PC-3 (cell line): ENCODE results near the gene ELMOD3. TPM values are rescaled to one million over a fixed set of nuclear protein-coding genes. Genes with fewer than 3 reads are reported as not detected.

Experiments used
- ATAC-seq: fragments of 200-7000 bp; cut with Tn5 transposase; 2 replicates; pipeline ENCODE4 v1.9.1; 2020; ENCODE audit warnings: mild to moderate bottlenecking, moderate library complexity
- BruUV-seq: library from RNA; stranded (reverse); fragments of 400-500 nt; replicated peaks from 2 replicates; lab custom pipeline; 2021; lab: Mats Ljungman, UMichigan
- CTCF ChIA-PET: fragments of 300-600 bp; sonication (Branson Sonifier 250); formaldehyde crosslinking; loops from one replicate; lab custom pipeline; 2022; ENCODE audit warnings: antibody characterized with exemption; lab: Charles Lee
- POLR2A ChIA-PET: fragments of 300-600 bp; sonication (Branson Sonifier 250); formaldehyde crosslinking; loops from one replicate; lab custom pipeline; 2022; ENCODE audit warnings: antibody characterized with exemption; ENCODE audit not compliant: unreplicated experiment; lab: Charles Lee
- DNase-seq: peaks from one replicate; pipeline ENCODE4 v3.0.0-alpha.2; 2015
- H2AFZ ChIP-seq: fragments of 300-600 bp; sonication (generic); 2 replicates; pipeline ENCODE4 v1.6.0; 2016; ENCODE audit warnings: antibody characterized with exemption, low read length
- H3F3A ChIP-seq: fragments of 300-600 bp; sonication (generic); one replicate; pipeline ENCODE4 v1.6.0; 2017; ENCODE audit warnings: antibody characterized with exemption, low read length, control low read depth, mild to moderate bottlenecking; ENCODE audit not compliant: unreplicated experiment
- H3K27ac ChIP-seq: fragments of 300-600 bp; sonication (generic); 2 replicates; pipeline ENCODE4 v1.5.1; 2016; ENCODE audit warnings: mild to moderate bottlenecking, low read length
- H3K27me3 ChIP-seq: fragments of 300-600 bp; sonication (generic); 2 replicates; pipeline ENCODE4 v1.6.1; 2016; ENCODE audit warnings: low read length, mixed read lengths
- H3K36me3 ChIP-seq: fragments of 300-600 bp; sonication (generic); 2 replicates; pipeline ENCODE4 v1.6.1; 2016; ENCODE audit warnings: low read depth, mixed run types, low read length, mixed read lengths
- H3K4me1 ChIP-seq: fragments of 300-600 bp; sonication (generic); 2 replicates; pipeline ENCODE4 v1.5.1; 2016; ENCODE audit warnings: low read length; ENCODE audit not compliant: insufficient read depth
- H3K4me2 ChIP-seq: fragments of 300-600 bp; sonication (generic); 2 replicates; pipeline ENCODE4 v1.6.0; 2016; ENCODE audit warnings: low read length
- H3K4me3 ChIP-seq: fragments of 300-600 bp; sonication (generic); 2 replicates; pipeline ENCODE4 v1.5.1; 2016; ENCODE audit warnings: mild to moderate bottlenecking, low read length, mixed read lengths
- H3K79me2 ChIP-seq: fragments of 300-600 bp; sonication (generic); 2 replicates; pipeline ENCODE4 v1.6.1; 2017; ENCODE audit warnings: low read length, mixed read lengths
- H3K9ac ChIP-seq: fragments of 300-600 bp; sonication (generic); 2 replicates; pipeline ENCODE4 v1.6.0; 2016; ENCODE audit warnings: mild to moderate bottlenecking, low read length
- H3K9me2 ChIP-seq: fragments of 300-600 bp; sonication (generic); replicated peaks from 2 replicates; pipeline ENCODE4 v1.6.1; 2016; ENCODE audit warnings: mixed run types, low read length, mixed read lengths
- H3K9me3 ChIP-seq: fragments of 300-600 bp; sonication (generic); 2 replicates; pipeline ENCODE4 v1.6.1; 2016; ENCODE audit warnings: low read length, mixed read lengths
- H4K20me1 ChIP-seq: fragments of 300-600 bp; sonication (generic); 2 replicates; pipeline ENCODE4 v1.6.1; 2016; ENCODE audit warnings: low read length, mixed read lengths
- EZH2 ChIP-seq: fragments of 300-600 bp; sonication (generic); IDR thresholded peaks from one replicate; pipeline ENCODE4 v1.6.1; 2017; ENCODE audit warnings: antibody characterized with exemption, mild to moderate bottlenecking, low read length; ENCODE audit not compliant: unreplicated experiment
- EZH2phosphoT487 ChIP-seq: fragments of 300-600 bp; sonication (generic); IDR thresholded peaks from 2 replicates; pipeline ENCODE4 v1.6.1; 2018; ENCODE audit warnings: mild to moderate bottlenecking, antibody characterized with exemption, low read length, borderline replicate concordance
- intact Hi-C: fragments of 100-400 bp; cut with micrococcal nuclease; formaldehyde crosslinking; loops from 2 replicates; pipeline ENCODE4 v1.9.0; 2023
- total RNA-seq: library from RNA; depleted of rRNA; stranded (reverse); fragments of >200 nt; gene quantifications from 2 replicates; pipeline ENCODE4 v1.2.3, GENCODE V29; 2014
- TF ChIP-seq, protein P1 (sequence below): fragments of 300-600 bp; sonication (generic); conservative IDR thresholded peaks from 2 replicates; pipeline ENCODE4 v1.5.1; 2017; ENCODE audit warnings: antibody characterized with exemption, low read depth, mild to moderate bottlenecking, low read length

Gene ELMOD3
- total RNA-seq, 1 experiment from 2014 or later: 19.0 TPM

DNA sequence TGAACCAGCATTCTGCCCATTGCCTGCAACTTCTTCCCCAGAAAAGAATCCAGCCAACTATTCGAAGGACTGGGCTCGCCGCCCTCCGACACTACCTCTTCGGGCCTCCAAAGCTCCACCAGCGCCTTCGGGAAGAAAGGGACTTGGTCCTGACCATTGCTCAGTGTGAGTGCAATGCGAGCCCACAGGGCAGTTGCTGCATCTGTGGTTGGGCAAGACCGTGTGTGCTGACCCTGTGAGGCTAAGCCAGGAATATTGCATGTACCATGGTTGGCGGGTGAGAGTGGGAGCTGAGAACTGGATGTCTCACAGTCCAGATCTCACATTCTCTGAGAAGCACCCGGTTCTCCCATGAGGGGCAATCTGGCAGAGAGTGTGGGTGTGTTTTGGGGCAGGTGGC is 16.5 kb downstream of the ELMOD3 start:
- H3K27me3 ChIP-seq: no peaks in the 10 kb centered on the region
- no peak overlapping the region for H3K9ac ChIP-seq
- no peaks in the 10 kb centered on the region for H3K9me3 ChIP-seq
- no peaks in the 10 kb centered on the region for H3F3A ChIP-seq
- H3K4me3 ChIP-seq: no peak overlapping the region
- H3K4me1 ChIP-seq: peaks cover 18% of the 10 kb centered on the region
- CTCF ChIA-PET: no interaction called here
- TF ChIP-seq EZH2 (no peak), EZH2phosphoT487 (no peak)
- TF ChIP-seq, protein P1, sequence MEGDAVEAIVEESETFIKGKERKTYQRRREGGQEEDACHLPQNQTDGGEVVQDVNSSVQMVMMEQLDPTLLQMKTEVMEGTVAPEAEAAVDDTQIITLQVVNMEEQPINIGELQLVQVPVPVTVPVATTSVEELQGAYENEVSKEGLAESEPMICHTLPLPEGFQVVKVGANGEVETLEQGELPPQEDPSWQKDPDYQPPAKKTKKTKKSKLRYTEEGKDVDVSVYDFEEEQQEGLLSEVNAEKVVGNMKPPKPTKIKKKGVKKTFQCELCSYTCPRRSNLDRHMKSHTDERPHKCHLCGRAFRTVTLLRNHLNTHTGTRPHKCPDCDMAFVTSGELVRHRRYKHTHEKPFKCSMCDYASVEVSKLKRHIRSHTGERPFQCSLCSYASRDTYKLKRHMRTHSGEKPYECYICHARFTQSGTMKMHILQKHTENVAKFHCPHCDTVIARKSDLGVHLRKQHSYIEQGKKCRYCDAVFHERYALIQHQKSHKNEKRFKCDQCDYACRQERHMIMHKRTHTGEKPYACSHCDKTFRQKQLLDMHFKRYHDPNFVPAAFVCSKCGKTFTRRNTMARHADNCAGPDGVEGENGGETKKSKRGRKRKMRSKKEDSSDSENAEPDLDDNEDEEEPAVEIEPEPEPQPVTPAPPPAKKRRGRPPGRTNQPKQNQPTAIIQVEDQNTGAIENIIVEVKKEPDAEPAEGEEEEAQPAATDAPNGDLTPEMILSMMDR: no peak
- no peaks in the 10 kb centered on the region for H3K9me2 ChIP-seq
- no peak overlapping the region for H3K27ac ChIP-seq
- no peak overlapping the region for H2AFZ ChIP-seq
- no peaks in the 10 kb centered on the region for H4K20me1 ChIP-seq
- DNase-seq: no peak
- no peaks in the 10 kb centered on the region; the same call in 1 of the 2 replicates for H3K36me3 ChIP-seq
- H3K4me2 ChIP-seq: no peak overlapping the region
- intact Hi-C loops: no loop called here
- no TSS peak for BruUV-seq
- ATAC-seq: no peak
- no peaks in the 10 kb centered on the region for H3K79me2 ChIP-seq
- POLR2A ChIA-PET: interaction anchor here (0.5 kb wide), 1 partner anchor 175 kb away, joined by 3 read pairs; no protein-coding TSS in a partner anchor

DNA sequence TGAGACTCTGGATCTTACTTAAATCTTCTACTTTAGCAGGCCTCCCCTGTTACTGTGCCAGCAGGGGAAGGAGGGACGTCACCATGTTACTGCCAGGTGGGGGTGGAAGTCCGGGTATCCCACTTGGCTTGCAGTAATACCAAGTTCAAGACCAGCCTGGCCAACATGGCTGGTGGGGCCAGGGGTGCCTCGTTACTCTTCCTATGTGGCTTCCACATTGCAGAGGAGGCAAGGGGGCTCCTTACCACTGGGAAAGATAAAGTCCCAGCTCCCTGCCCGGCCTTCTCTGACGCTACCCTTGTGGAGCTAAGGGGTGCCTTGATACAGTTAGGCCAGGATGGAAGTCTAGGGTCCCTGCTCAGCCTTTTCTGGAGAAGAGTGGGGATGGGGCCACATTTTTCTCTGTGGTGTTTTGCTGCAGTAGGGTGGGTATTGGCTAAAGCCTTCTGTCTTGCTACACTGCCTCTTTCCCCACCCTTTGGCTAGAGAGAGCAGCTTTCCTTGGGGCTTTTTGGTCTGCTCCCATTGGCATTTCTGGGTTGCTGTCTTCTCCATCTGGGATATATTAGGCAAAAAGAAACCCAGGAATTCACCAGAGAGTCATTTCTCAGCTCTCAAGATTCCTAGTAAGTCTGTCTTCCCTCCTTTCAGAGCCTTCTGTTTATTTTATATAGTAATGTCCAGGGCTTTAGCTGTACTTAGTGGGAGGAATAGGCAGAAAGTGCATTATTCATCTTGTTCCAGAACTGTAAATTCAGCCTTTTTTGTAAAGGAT is 21.9 kb downstream of the ELMOD3 start:
- H3K27ac ChIP-seq: no peak overlapping the region

More for the DNA sequence above, 21.9 kb downstream of the ELMOD3 start:
- Histone ChIP-seq H3F3A (no peaks in the 10 kb centered on the region), H3K27me3 (no peaks in the 10 kb centered on the region), H4K20me1 (no peaks in the 10 kb centered on the region), H3K4me1 (peaks cover 4% of the 10 kb centered on the region; the same call in 1 of the 2 replicates), H3K4me2 (no peak overlapping the region), H3K9ac (no peak overlapping the region), H3K4me3 (no peak overlapping the region), H3K9me3 (no peaks in the 10 kb centered on the region), H2AFZ (no peak overlapping the region), H3K9me2 (no peaks in the 10 kb centered on the region), H3K36me3 (peaks cover 7% of the 10 kb centered on the region; the same call in 1 of the 2 replicates), H3K79me2 (no peaks in the 10 kb centered on the region)
- BruUV-seq: no TSS peak
- POLR2A ChIA-PET: no interaction called here
- ATAC-seq: no peak
- intact Hi-C loops: no loop called here
- no peak for DNase-seq
- TF ChIP-seq, protein P1: no peak
- TF ChIP-seq EZH2 (no peak), EZH2phosphoT487 (no peak)
- CTCF ChIA-PET: no interaction called here
